Ishikawa (cell line): ENCODE measurements around the gene VAPB.

Source experiments
- CREB1 ChIP-seq: IDR thresholded peaks from 2 replicates; pipeline ENCODE4 v1.6.1; 2012; ENCODE audit warnings: low read depth
- EP300 ChIP-seq: IDR thresholded peaks from 2 replicates; pipeline ENCODE4 v1.6.1; 2012; ENCODE audit warnings: borderline replicate concordance
- FOXM1 ChIP-seq: IDR thresholded peaks from 2 replicates; pipeline ENCODE4 v1.6.1; 2012; ENCODE audit warnings: low read depth, borderline replicate concordance
- RAD21 ChIP-seq: IDR thresholded peaks from 2 replicates; pipeline ENCODE4 v1.6.1; 2012; ENCODE audit warnings: low read depth
- TAF1 ChIP-seq: IDR thresholded peaks from 2 replicates; pipeline ENCODE4 v1.6.1; 2012; ENCODE audit warnings: low read depth, mild to moderate bottlenecking
- YY1 ChIP-seq: IDR thresholded peaks from 2 replicates; pipeline ENCODE4 v1.6.1; 2012; ENCODE audit warnings: low read depth
- TF ChIP-seq, protein P1 (sequence below): IDR thresholded peaks from 2 replicates; pipeline ENCODE4 v1.6.1; 2012; ENCODE audit warnings: low read depth, mild to moderate bottlenecking
- TF ChIP-seq, protein P2 (sequence below): IDR thresholded peaks from 2 replicates; pipeline ENCODE4 v1.6.1; 2012

DNA sequence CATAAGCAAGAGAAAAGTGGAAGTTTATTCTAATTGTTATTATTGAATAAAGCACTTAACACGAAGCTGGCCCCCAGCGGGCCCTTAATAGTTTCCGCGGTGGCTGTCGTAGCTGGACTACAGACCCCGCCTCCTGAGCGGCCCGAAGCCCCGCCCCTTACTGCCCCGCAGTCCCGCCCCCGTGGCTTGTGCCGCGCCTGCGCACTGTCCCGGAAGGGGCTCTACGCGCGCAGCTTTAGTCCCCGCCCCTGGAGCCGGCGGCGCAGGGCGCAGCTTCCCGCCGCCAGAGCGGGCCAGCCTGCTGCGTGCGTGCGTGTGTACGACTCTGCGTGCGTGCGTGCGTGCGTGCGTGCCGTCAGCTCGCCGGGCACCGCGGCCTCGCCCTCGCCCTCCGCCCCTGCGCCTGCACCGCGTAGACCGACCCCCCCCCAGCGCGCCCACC is at the start of gene VAPB:
- TF ChIP-seq, protein P1, sequence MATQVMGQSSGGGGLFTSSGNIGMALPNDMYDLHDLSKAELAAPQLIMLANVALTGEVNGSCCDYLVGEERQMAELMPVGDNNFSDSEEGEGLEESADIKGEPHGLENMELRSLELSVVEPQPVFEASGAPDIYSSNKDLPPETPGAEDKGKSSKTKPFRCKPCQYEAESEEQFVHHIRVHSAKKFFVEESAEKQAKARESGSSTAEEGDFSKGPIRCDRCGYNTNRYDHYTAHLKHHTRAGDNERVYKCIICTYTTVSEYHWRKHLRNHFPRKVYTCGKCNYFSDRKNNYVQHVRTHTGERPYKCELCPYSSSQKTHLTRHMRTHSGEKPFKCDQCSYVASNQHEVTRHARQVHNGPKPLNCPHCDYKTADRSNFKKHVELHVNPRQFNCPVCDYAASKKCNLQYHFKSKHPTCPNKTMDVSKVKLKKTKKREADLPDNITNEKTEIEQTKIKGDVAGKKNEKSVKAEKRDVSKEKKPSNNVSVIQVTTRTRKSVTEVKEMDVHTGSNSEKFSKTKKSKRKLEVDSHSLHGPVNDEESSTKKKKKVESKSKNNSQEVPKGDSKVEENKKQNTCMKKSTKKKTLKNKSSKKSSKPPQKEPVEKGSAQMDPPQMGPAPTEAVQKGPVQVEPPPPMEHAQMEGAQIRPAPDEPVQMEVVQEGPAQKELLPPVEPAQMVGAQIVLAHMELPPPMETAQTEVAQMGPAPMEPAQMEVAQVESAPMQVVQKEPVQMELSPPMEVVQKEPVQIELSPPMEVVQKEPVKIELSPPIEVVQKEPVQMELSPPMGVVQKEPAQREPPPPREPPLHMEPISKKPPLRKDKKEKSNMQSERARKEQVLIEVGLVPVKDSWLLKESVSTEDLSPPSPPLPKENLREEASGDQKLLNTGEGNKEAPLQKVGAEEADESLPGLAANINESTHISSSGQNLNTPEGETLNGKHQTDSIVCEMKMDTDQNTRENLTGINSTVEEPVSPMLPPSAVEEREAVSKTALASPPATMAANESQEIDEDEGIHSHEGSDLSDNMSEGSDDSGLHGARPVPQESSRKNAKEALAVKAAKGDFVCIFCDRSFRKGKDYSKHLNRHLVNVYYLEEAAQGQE: no peak
- peak; percentile 58; the same call in 1 of the 2 replicates for TF ChIP-seq TAF1
- no peak for TF ChIP-seq FOXM1
- no peak for TF ChIP-seq EP300
- no peak for TF ChIP-seq RAD21
- TF ChIP-seq YY1: no peak
- TF ChIP-seq, protein P2, sequence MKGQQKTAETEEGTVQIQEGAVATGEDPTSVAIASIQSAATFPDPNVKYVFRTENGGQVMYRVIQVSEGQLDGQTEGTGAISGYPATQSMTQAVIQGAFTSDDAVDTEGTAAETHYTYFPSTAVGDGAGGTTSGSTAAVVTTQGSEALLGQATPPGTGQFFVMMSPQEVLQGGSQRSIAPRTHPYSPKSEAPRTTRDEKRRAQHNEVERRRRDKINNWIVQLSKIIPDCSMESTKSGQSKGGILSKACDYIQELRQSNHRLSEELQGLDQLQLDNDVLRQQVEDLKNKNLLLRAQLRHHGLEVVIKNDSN: 0 out of 2 replicates have a peak, but pooled peaks have one; percentile 16
- no peak for TF ChIP-seq CREB1
